WTC11 (cell line): ENCODE data around the gene SDHAF4. TPM values are rescaled to one million over a fixed set of nuclear protein-coding genes. Genes with fewer than 3 reads are reported as not detected.
A peak's percentile ranks its signal among the peaks of the same experiment; 100 is the strongest.

Experiments
- ATAC-seq: fragments of 200-7000 bp; cut with Tn5 transposase; 2 replicates; pipeline ENCODE4 v1.10.0; 2021; ENCODE audit warnings: mild to moderate bottlenecking, moderate library complexity
- CTCF ChIA-PET: fragments of 300-600 bp; sonication (Branson Sonifier 250); formaldehyde crosslinking; loops from one replicate; lab custom pipeline; 2021; ENCODE audit warnings: antibody characterized with exemption; lab: Charles Lee
- POLR2A ChIA-PET: fragments of 350-600 bp; sonication (Branson Sonifier 250); formaldehyde crosslinking; loops from one replicate; lab custom pipeline; 2021; ENCODE audit warnings: antibody characterized with exemption; lab: Charles Lee
- DNase-seq: peaks from one replicate; pipeline ENCODE4 v3.0.0; 2021; ENCODE audit warnings: low spot score
- H3K27ac Mint-ChIP-seq: 2 replicates; pipeline ENCODE4 v1.8.0; 2021; ENCODE audit warnings: mixed read lengths
- H3K27me3 Mint-ChIP-seq: 2 replicates; pipeline ENCODE4 v1.8.0; 2021; ENCODE audit warnings: low read depth, mild to moderate bottlenecking, moderate library complexity, mixed read lengths
- H3K36me3 Mint-ChIP-seq: 2 replicates; pipeline ENCODE4 v1.8.0; 2021; ENCODE audit warnings: mixed read lengths
- H3K4me1 Mint-ChIP-seq: 2 replicates; pipeline ENCODE4 v1.8.0; 2022; ENCODE audit warnings: mixed read lengths
- H3K4me3 Mint-ChIP-seq: 2 replicates; pipeline ENCODE4 v1.8.0; 2021; ENCODE audit warnings: mild to moderate bottlenecking, moderate library complexity, mixed read lengths
- H3K9me3 Mint-ChIP-seq: 2 replicates; pipeline ENCODE4 v1.8.0; 2021; ENCODE audit warnings: mixed read lengths
- CBFB ChIP-seq: sonication (generic); formaldehyde crosslinking; IDR thresholded peaks from 2 replicates; pipeline ENCODE4 v1.8.1; 2022; ENCODE audit warnings: mild to moderate bottlenecking, low read depth, missing genetic modification reagents
- CREM ChIP-seq: sonication (generic); formaldehyde crosslinking; IDR thresholded peaks from 2 replicates; pipeline ENCODE4 v1.8.1; 2022; ENCODE audit warnings: mild to moderate bottlenecking, missing genetic modification reagents, moderate library complexity
- JUN ChIP-seq: sonication (generic); formaldehyde crosslinking; IDR thresholded peaks from 2 replicates; pipeline ENCODE4 v1.8.0; 2023; ENCODE audit warnings: mild to moderate bottlenecking, missing genetic modification reagents
- NFATC4 ChIP-seq: fragments of 250-450 bp; sonication (Bioruptor Pico); IDR thresholded peaks from 2 replicates; pipeline ENCODE4 v1.9.0; 2021; ENCODE audit warnings: mild to moderate bottlenecking
- NFYB ChIP-seq: sonication (generic); formaldehyde crosslinking; conservative IDR thresholded peaks from 2 replicates; pipeline ENCODE4 v1.8.0; 2022; ENCODE audit warnings: low read depth, missing genetic modification reagents
- NR1H2 ChIP-seq: sonication (generic); formaldehyde crosslinking; IDR thresholded peaks from 2 replicates; pipeline ENCODE4 v1.9.0; 2021; ENCODE audit warnings: mild to moderate bottlenecking, moderate library complexity, missing genetic modification reagents
- NR3C1 ChIP-seq: sonication (generic); formaldehyde crosslinking; conservative IDR thresholded peaks from 2 replicates; pipeline ENCODE4 v1.8.1; 2023; ENCODE audit warnings: low read depth, mild to moderate bottlenecking, missing genetic modification reagents
- PRRX2 ChIP-seq: fragments of 250-450 bp; sonication (Bioruptor Pico); IDR thresholded peaks from 2 replicates; pipeline ENCODE4 v1.8.0; 2021; ENCODE audit warnings: mild to moderate bottlenecking
- TCF7 ChIP-seq: sonication (generic); formaldehyde crosslinking; IDR thresholded peaks from 2 replicates; pipeline ENCODE4 v1.8.0; 2022; ENCODE audit warnings: mild to moderate bottlenecking, low read depth, missing genetic modification reagents, moderate library complexity
- ZBTB21 ChIP-seq: sonication (generic); formaldehyde crosslinking; IDR thresholded peaks from 2 replicates; pipeline ENCODE4 v1.8.1; 2023; ENCODE audit warnings: mild to moderate bottlenecking, missing genetic modification reagents, borderline replicate concordance
- ZNF396 ChIP-seq: fragments of 250-450 bp; sonication (Bioruptor Pico); IDR thresholded peaks from 2 replicates; pipeline ENCODE4 v1.8.0; 2021; ENCODE audit warnings: mild to moderate bottlenecking, moderate library complexity, borderline replicate concordance
- total RNA-seq: library from RNA; stranded (reverse); gene quantifications from 3 replicates; pipeline ENCODE4 v1.2.3, GENCODE V29; 2021
- TF ChIP-seq, protein P1 (sequence below): sonication (generic); formaldehyde crosslinking; IDR thresholded peaks from 2 replicates; pipeline ENCODE4 v1.8.0; 2022; ENCODE audit warnings: mild to moderate bottlenecking, missing genetic modification reagents
- TF ChIP-seq, protein P2 (sequence below): fragments of 250-450 bp; sonication (Bioruptor Pico); IDR thresholded peaks from 2 replicates; pipeline ENCODE4 v1.9.0; 2021; ENCODE audit warnings: mild to moderate bottlenecking
- TF ChIP-seq, protein P3 (sequence below): sonication (generic); formaldehyde crosslinking; IDR thresholded peaks from 2 replicates; pipeline ENCODE4 v1.8.0; 2022; ENCODE audit warnings: mild to moderate bottlenecking, missing genetic modification reagents
- TF ChIP-seq, protein P4 (sequence below): fragments of 250-450 bp; sonication (Bioruptor Pico); IDR thresholded peaks from 2 replicates; pipeline ENCODE4 v2.1.2; 2022; ENCODE audit warnings: mild to moderate bottlenecking, moderate library complexity

The SDHAF4 gene
- total RNA-seq, 1 experiment from 2014 or later, result 23.1 TPM

DNA sequence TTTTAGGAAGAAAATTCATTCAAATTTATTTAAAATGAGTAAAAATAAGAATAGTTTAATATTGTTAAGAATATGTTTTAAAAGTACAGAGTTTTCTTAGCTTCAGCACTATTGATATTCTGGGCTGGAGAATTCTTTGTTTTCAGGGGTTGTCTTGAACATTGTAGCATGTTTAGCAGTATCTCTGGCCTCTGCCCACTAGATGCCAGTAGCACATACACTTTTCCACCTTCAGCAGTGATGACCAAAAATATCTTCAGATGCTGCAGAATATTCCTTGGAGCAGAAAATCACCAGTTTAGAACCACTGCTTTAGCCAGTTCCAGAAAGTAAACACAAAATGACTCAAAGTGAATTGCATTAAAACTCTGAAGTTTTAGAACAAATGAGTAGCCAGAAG, 19.4 kb upstream of the SDHAF4 start:
- ATAC-seq (peak; percentile 81), DNase-seq (no peak)
- ChIA-PET CTCF (interaction anchor here (1.0 to 4.8 kb wide), 7 partner anchors 57 to 408 kb away, joined by 3 to 17 read pairs (median 5); no protein-coding TSS in a partner anchor), POLR2A (interaction anchor here (0.6 kb wide), 1 partner anchor 19 kb away, joined by 3 read pairs; no protein-coding TSS in a partner anchor)
- Mint-ChIP-seq H3K27ac (peak overlapping the region; percentile 24; the same call in 1 of the 2 replicates), H3K27me3 (no peaks in the 10 kb centered on the region), H3K36me3 (peaks cover 6% of the 10 kb centered on the region; the same call in 1 of the 2 replicates), H3K4me3 (no peak overlapping the region), H3K9me3 (no peaks in the 10 kb centered on the region), H3K4me1 (peaks cover 13% of the 10 kb centered on the region)
- TF ChIP-seq, protein P1, sequence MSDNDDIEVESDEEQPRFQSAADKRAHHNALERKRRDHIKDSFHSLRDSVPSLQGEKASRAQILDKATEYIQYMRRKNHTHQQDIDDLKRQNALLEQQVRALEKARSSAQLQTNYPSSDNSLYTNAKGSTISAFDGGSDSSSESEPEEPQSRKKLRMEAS (CRISPR knock-in tag), result no peak
- no peak for TF ChIP-seq NR1H2 (CRISPR knock-in tag)
- no peak for TF ChIP-seq TCF7 (CRISPR knock-in tag)

DNA sequence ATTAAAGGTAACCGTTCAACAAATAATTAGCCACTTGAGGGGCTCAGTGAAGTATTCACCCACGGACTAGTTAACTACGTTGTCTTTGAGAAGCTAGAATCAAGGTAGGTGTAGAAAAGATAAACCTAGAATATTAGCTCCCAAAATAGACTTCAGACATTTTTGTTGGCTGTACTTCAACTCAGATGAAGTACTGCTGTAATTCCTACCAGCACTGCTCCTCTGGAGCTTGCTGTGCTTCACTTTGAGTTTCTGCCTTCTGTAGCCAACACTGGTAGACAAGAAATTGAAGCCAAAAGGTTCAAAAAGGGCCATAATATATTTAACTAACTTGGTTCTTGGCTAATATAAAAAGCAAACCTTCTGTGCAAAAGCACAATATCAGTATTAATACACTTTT, 18.8 kb upstream of the SDHAF4 start:
- POLR2A ChIA-PET, result interaction anchor here (0.8 kb wide), 1 partner anchor 19 kb away, joined by 3 read pairs; the partner anchor contains the start of gene SDHAF4
- peaks cover 6% of the 10 kb centered on the region; the same call in 1 of the 2 replicates for H3K36me3 Mint-ChIP-seq
- TF ChIP-seq CREM (CRISPR knock-in tag) (no peak), NR1H2 (CRISPR knock-in tag) (no peak), JUN (CRISPR knock-in tag) (no peak), NFATC4 (CRISPR knock-in tag) (no peak), CBFB (CRISPR knock-in tag) (no peak), PRRX2 (CRISPR knock-in tag) (no peak), NR3C1 (CRISPR knock-in tag) (no peak), ZNF396 (CRISPR knock-in tag) (no peak), ZBTB21 (CRISPR knock-in tag) (no peak), NFYB (no peak)
- TF ChIP-seq, protein P2, sequence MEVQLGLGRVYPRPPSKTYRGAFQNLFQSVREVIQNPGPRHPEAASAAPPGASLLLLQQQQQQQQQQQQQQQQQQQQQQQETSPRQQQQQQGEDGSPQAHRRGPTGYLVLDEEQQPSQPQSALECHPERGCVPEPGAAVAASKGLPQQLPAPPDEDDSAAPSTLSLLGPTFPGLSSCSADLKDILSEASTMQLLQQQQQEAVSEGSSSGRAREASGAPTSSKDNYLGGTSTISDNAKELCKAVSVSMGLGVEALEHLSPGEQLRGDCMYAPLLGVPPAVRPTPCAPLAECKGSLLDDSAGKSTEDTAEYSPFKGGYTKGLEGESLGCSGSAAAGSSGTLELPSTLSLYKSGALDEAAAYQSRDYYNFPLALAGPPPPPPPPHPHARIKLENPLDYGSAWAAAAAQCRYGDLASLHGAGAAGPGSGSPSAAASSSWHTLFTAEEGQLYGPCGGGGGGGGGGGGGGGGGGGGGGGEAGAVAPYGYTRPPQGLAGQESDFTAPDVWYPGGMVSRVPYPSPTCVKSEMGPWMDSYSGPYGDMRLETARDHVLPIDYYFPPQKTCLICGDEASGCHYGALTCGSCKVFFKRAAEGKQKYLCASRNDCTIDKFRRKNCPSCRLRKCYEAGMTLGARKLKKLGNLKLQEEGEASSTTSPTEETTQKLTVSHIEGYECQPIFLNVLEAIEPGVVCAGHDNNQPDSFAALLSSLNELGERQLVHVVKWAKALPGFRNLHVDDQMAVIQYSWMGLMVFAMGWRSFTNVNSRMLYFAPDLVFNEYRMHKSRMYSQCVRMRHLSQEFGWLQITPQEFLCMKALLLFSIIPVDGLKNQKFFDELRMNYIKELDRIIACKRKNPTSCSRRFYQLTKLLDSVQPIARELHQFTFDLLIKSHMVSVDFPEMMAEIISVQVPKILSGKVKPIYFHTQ (CRISPR knock-in tag), result no peak
- TF ChIP-seq, protein P3, sequence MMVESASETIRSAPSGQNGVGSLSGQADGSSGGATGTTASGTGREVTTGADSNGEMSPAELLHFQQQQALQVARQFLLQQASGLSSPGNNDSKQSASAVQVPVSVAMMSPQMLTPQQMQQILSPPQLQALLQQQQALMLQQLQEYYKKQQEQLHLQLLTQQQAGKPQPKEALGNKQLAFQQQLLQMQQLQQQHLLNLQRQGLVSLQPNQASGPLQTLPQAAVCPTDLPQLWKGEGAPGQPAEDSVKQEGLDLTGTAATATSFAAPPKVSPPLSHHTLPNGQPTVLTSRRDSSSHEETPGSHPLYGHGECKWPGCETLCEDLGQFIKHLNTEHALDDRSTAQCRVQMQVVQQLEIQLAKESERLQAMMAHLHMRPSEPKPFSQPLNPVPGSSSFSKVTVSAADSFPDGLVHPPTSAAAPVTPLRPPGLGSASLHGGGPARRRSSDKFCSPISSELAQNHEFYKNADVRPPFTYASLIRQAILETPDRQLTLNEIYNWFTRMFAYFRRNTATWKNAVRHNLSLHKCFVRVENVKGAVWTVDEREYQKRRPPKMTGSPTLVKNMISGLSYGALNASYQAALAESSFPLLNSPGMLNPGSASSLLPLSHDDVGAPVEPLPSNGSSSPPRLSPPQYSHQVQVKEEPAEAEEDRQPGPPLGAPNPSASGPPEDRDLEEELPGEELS (CRISPR knock-in tag), result no peak
- no peak overlapping the region for H3K4me3 Mint-ChIP-seq
- H3K9me3 Mint-ChIP-seq, result no peaks in the 10 kb centered on the region
- H3K27ac Mint-ChIP-seq, result no peak overlapping the region
- no peaks in the 10 kb centered on the region for H3K27me3 Mint-ChIP-seq
- DNase-seq (no peak), ATAC-seq (no peak)
- H3K4me1 Mint-ChIP-seq, result peaks cover 13% of the 10 kb centered on the region
- CTCF ChIA-PET, result interaction anchor here (1.0 to 4.8 kb wide), 7 partner anchors 27 to 336 kb away, joined by 3 to 17 read pairs (median 5); no protein-coding TSS in a partner anchor

DNA sequence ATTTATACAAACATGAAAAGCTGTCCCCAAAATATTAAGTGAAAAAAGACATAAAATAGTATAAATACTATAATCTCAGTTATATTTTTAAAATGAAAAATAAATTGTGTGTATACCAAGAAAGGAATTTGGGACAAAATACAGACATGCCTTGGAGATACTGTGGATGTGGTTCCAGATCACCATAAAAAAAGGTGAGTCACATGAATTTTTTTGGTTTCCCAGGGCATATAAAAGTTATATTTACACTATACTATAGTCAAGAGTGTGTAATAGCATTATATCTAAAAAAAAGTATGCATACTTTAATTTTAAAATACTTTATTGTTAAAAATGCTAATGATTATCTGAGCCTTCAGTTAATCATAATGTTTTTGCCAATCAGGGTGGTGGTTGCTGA, 17.4 kb upstream of the SDHAF4 start:
- ATAC-seq, result no peak
- CTCF ChIA-PET, result interaction anchor here (4.8 kb wide), 1 partner anchor 137 kb away, joined by 17 read pairs; no protein-coding TSS in a partner anchor
- TF ChIP-seq, protein P4, sequence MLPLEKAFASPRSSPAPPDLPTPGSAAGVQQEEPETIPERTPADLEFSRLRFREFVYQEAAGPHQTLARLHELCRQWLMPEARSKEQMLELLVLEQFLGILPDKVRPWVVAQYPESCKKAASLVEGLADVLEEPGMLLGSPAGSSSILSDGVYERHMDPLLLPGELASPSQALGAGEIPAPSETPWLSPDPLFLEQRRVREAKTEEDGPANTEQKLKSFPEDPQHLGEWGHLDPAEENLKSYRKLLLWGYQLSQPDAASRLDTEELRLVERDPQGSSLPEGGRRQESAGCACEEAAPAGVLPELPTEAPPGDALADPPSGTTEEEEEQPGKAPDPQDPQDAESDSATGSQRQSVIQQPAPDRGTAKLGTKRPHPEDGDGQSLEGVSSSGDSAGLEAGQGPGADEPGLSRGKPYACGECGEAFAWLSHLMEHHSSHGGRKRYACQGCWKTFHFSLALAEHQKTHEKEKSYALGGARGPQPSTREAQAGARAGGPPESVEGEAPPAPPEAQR (CRISPR knock-in tag), result no peak
- Mint-ChIP-seq H3K27ac (no peak overlapping the region), H3K4me3 (no peak overlapping the region), H3K9me3 (no peaks in the 10 kb centered on the region), H3K4me1 (peaks cover 13% of the 10 kb centered on the region), H3K27me3 (no peaks in the 10 kb centered on the region), H3K36me3 (peaks cover 6% of the 10 kb centered on the region; the same call in 1 of the 2 replicates)
- DNase-seq, result no peak
- POLR2A ChIA-PET, result no interaction called here
